A549 (cell line): ENCODE measurements around the gene CYB5B. TPM values are rescaled to one million over a fixed set of nuclear protein-coding genes. Genes with fewer than 3 reads are reported as not detected.

Experiments
- ATAC-seq, 2 experiments: fragments of 200-7000 bp in 1 of 2; fragments of >200 bp in 1 of 2; cut with Nextera tagmentation in 1 of 2; cut with Tn5 transposase in 1 of 2; 3 replicates each; pipeline versions ENCODE4 v1.8.0 to v1.9.1; 2018 to 2020; ENCODE audit warnings: mild to moderate bottlenecking in 1 of 2, moderate library complexity in 1 of 2
- CTCF ChIA-PET: fragments of 300-600 bp; sonication (Branson Sonifier 250); formaldehyde crosslinking; extraction: SDS; loops from one replicate; lab custom pipeline; 2021; ENCODE audit warnings: antibody characterized with exemption, inconsistent platforms; lab: Yijun Ruan, JAX
- POLR2A ChIA-PET: fragments of 350-600 bp; formaldehyde crosslinking; extraction: SDS; loops from one replicate; lab custom pipeline; 2021; ENCODE audit warnings: antibody characterized with exemption, inconsistent platforms; lab: Yijun Ruan, JAX
- DNase-seq, 2 experiments: peaks; one replicate each; pipeline versions ENCODE4 v3.0.0 to v3.0.0-alpha.2; 2011 to 2016; ENCODE audit warnings: low read depth in 1 of 2, low spot score in 1 of 2
- FAIRE-seq: peaks from 2 replicates; lab custom pipeline; 2011; peaks lifted over from hg19 to GRCh38; lab: Jason Lieb, UNC
- H3K27ac ChIP-seq, 2 experiments: fragments of >200 bp; sonication (Bioruptor Twin); formaldehyde crosslinking; 3 replicates each; pipeline ENCODE4 v1.5.1; 2016 to 2017
- H3K4me1 ChIP-seq: fragments of >200 bp; sonication (Bioruptor Twin); formaldehyde crosslinking; 3 replicates; pipeline ENCODE4 v1.6.1; 2016
- H3K4me2 ChIP-seq: fragments of >200 bp; sonication (Bioruptor Twin); formaldehyde crosslinking; 3 replicates; pipeline ENCODE4 v1.6.1; 2016
- H3K4me3 ChIP-seq: fragments of >200 bp; sonication (Bioruptor Twin); formaldehyde crosslinking; 3 replicates; pipeline ENCODE4 v1.5.1; 2016
- H3K9me3 ChIP-seq: fragments of >200 bp; sonication (Bioruptor Twin); formaldehyde crosslinking; 3 replicates; pipeline ENCODE4 v1.6.1; 2016
- ATOH8 ChIP-seq: fragments of 250-450 bp; sonication (Bioruptor Pico); IDR thresholded peaks from 2 replicates; pipeline ENCODE4 v1.5.0; 2020; ENCODE audit warnings: low read depth, mild to moderate bottlenecking, moderate library complexity
- BCL3 ChIP-seq: fragments of >200 bp; sonication (Bioruptor Twin); formaldehyde crosslinking; IDR thresholded peaks from 3 replicates; pipeline ENCODE4 v1.6.1; 2016
- BHLHE40 ChIP-seq: IDR thresholded peaks from 2 replicates; pipeline ENCODE4 v1.6.1; 2012; ENCODE audit warnings: low read depth, low read length, inconsistent platforms
- CEBPB ChIP-seq, 2 experiments: fragments of >200 bp in 1 of 2; sonication (Bioruptor Twin) in 1 of 2; formaldehyde crosslinking in 1 of 2; IDR thresholded peaks; 2 replicates each; pipeline ENCODE4 v1.6.1; 2012 to 2016
- CHD2 ChIP-seq: fragments of 150-350 bp; IDR thresholded peaks from 2 replicates; pipeline ENCODE4 v1.6.1; 2014; ENCODE audit warnings: low read length; ENCODE audit not compliant: partially characterized antibody
- CHD4 ChIP-seq: fragments of 200-600 bp; sonication (generic); IDR thresholded peaks from 2 replicates; pipeline ENCODE4 v1.6.1; 2016; ENCODE audit warnings: antibody characterized with exemption, mild to moderate bottlenecking, borderline replicate concordance
- E2F6 ChIP-seq: IDR thresholded peaks from 2 replicates; pipeline ENCODE4 v1.6.1; 2012; ENCODE audit warnings: low read depth, borderline replicate concordance
- EHMT2 ChIP-seq: fragments of 200-600 bp; sonication (generic); IDR thresholded peaks from 2 replicates; pipeline ENCODE4 v1.6.1; 2016; ENCODE audit warnings: antibody characterized with exemption, low read depth, mild to moderate bottlenecking, moderate library complexity
- FOSB ChIP-seq: fragments of 250-450 bp; sonication (Bioruptor Pico); IDR thresholded peaks from 2 replicates; pipeline ENCODE4 v1.5.0; 2020; ENCODE audit warnings: mild to moderate bottlenecking, moderate library complexity
- FOXS1 ChIP-seq: fragments of 250-450 bp; sonication (Bioruptor Pico); IDR thresholded peaks from 2 replicates; pipeline ENCODE4 v1.5.0; 2020; ENCODE audit warnings: mild to moderate bottlenecking, moderate library complexity
- HDAC2 ChIP-seq: fragments of 200-600 bp; sonication (generic); IDR thresholded peaks from 2 replicates; pipeline ENCODE4 v1.6.1; 2016
- JUN ChIP-seq, 2 experiments: fragments of >200 bp; sonication (Bioruptor Twin); formaldehyde crosslinking; IDR thresholded peaks; 2 replicates in 1 of 2; 3 replicates in 1 of 2; pipeline ENCODE4 v1.6.1; 2016 to 2017
- JUNB ChIP-seq: fragments of >200 bp; sonication (Bioruptor Twin); formaldehyde crosslinking; IDR thresholded peaks from 2 replicates; pipeline ENCODE4 v1.6.1; 2016
- KDM1A ChIP-seq: fragments of 200-600 bp; sonication (generic); IDR thresholded peaks from 2 replicates; pipeline ENCODE4 v1.6.1; 2016; ENCODE audit warnings: low read depth, mild to moderate bottlenecking
- MAX ChIP-seq: IDR thresholded peaks from 2 replicates; pipeline ENCODE4 v1.6.1; 2012
- MAZ ChIP-seq: fragments of 150-350 bp; IDR thresholded peaks from 2 replicates; pipeline ENCODE4 v1.6.1; 2014; ENCODE audit warnings: antibody characterized with exemption, low read depth, low read length, borderline replicate concordance
- NPAS2 ChIP-seq: fragments of 250-450 bp; sonication (Bioruptor Pico); IDR thresholded peaks from 2 replicates; pipeline ENCODE4 v1.8.0; 2022; ENCODE audit warnings: mild to moderate bottlenecking, moderate library complexity, borderline replicate concordance
- NR3C1 ChIP-seq: fragments of >200 bp; sonication (Bioruptor Twin); formaldehyde crosslinking; IDR thresholded peaks from 3 replicates; pipeline ENCODE4 v1.6.1; 2017
- PHF8 ChIP-seq: fragments of 200-600 bp; sonication (generic); IDR thresholded peaks from 2 replicates; pipeline ENCODE4 v1.6.1; 2016; ENCODE audit warnings: low read depth, mild to moderate bottlenecking, antibody characterized with exemption, moderate library complexity, borderline replicate concordance
- POLR2A ChIP-seq: IDR thresholded peaks from 2 replicates; pipeline ENCODE4 v1.6.1; 2012; ENCODE audit warnings: mild to moderate bottlenecking, low read length
- RAD21 ChIP-seq, 2 experiments: fragments of >200 bp in 1 of 2; sonication (Bioruptor Twin) in 1 of 2; formaldehyde crosslinking in 1 of 2; IDR thresholded peaks in 1 of 2; conservative IDR thresholded peaks in 1 of 2; 2 replicates in 1 of 2; 3 replicates in 1 of 2; pipeline ENCODE4 v1.6.1; 2012 to 2018; ENCODE audit warnings: inconsistent platforms in 1 of 2
- RARB ChIP-seq: fragments of 250-450 bp; sonication (Bioruptor Pico); IDR thresholded peaks from 2 replicates; pipeline ENCODE4 v1.8.0; 2021; ENCODE audit warnings: mild to moderate bottlenecking, moderate library complexity
- RCOR1 ChIP-seq: fragments of 150-350 bp; IDR thresholded peaks from 2 replicates; pipeline ENCODE4 v1.6.1; 2014; ENCODE audit warnings: antibody characterized with exemption, low read length, low read depth
- REST ChIP-seq: fragments of 200-600 bp; sonication (generic); IDR thresholded peaks from 2 replicates; pipeline ENCODE4 v1.6.1; 2016; ENCODE audit warnings: antibody characterized with exemption, mild to moderate bottlenecking, moderate library complexity
- RFX5 ChIP-seq: fragments of 450-650 bp; IDR thresholded peaks from 2 replicates; pipeline ENCODE4 v1.7.1; 2014; ENCODE audit warnings: antibody characterized with exemption, mild to moderate bottlenecking, moderate library complexity
- SREBF2 ChIP-seq: fragments of 450-650 bp; IDR thresholded peaks from 2 replicates; pipeline ENCODE4 v1.6.1; 2014; ENCODE audit warnings: mild to moderate bottlenecking, moderate library complexity
- TFCP2L1 ChIP-seq: fragments of 250-450 bp; sonication (Bioruptor Pico); IDR thresholded peaks from 2 replicates; pipeline ENCODE4 v1.5.0; 2021; ENCODE audit warnings: mild to moderate bottlenecking
- TP53 ChIP-seq: fragments of 250-450 bp; sonication (Bioruptor Pico); IDR thresholded peaks from 2 replicates; pipeline ENCODE4 v1.5.0; 2021; ENCODE audit warnings: mild to moderate bottlenecking, moderate library complexity
- USF2 ChIP-seq: fragments of 450-650 bp; IDR thresholded peaks from 2 replicates; pipeline ENCODE4 v1.6.1; 2014; ENCODE audit warnings: antibody characterized with exemption
- ZC3H11A ChIP-seq: fragments of 450-650 bp; IDR thresholded peaks from 2 replicates; pipeline ENCODE4 v1.6.1; 2014; ENCODE audit warnings: antibody characterized with exemption, mild to moderate bottlenecking
- ZSCAN20 ChIP-seq: fragments of 250-450 bp; sonication (Bioruptor Pico); IDR thresholded peaks from 2 replicates; pipeline ENCODE4 v1.8.0; 2022; ENCODE audit warnings: mild to moderate bottlenecking, moderate library complexity
- WGBS: methylation state at CpG from one replicate; pipeline ENCODE4 v1.1.6; 2017; ENCODE audit errors: missing lambda C conversion rate; 5-methylcytosine and 5-hydroxymethylcytosine counted together
- polyA minus RNA-seq: library from RNA; depleted of rRNA, polyadenylated mRNA; stranded (reverse); fragments of >200 nt; gene quantifications from 2 replicates; pipeline ENCODE4 v1.2.3, GENCODE V29; 2011; rRNA and poly(A)+ RNA removed
- polyA plus RNA-seq, 4 experiments: library from polyadenylated mRNA; depleted of rRNA in 3 of 4; stranded (reverse); fragments of >200 nt; fragmentation: RNase III in 1 of 4; extraction: RNeasy Plus Mini Kit Qiagen cat#74134 plus additional on column Dnase treatment in 1 of 4; gene quantifications; 2 replicates in 3 of 4; 3 replicates in 1 of 4; pipeline ENCODE4 v1.2.3, GENCODE V29; 2011 to 2017

CYB5B gene
- polyA plus RNA-seq (2011; rRNA removed) = 477 and 583 TPM in 2 replicates
- polyA plus RNA-seq (2012; cell fraction: cytosol; rRNA removed) = 117 and 201 TPM in 2 replicates
- polyA plus RNA-seq (2012; cell fraction: nucleus; rRNA removed) = 48.0 and 91.3 TPM in 2 replicates
- polyA plus RNA-seq (2017; fragmentation: RNase III; extraction: RNeasy Plus Mini Kit Qiagen cat#74134 plus additional on column Dnase treatment) = 159 to 248 TPM (median 217 TPM) in 3 replicates
- polyA minus RNA-seq = 258 and 323 TPM in 2 replicates

GRCh38 chr16:69424053-69424934 is at the start of gene CYB5B:
CYB5B (plus strand) TSS chr16:69424619; CDS start chr16:69424684, 65 bp downstream.
- 11% methylated on average over 40 of the region's 40 CpGs for WGBS
- peak; percentile 67 for FAIRE-seq
- H3K4me1 ChIP-seq = peaks cover 24% of the 10 kb centered on the region
- TF ChIP-seq HDAC2 = peak; percentile 94
- TF ChIP-seq USF2 = no peak
- TF ChIP-seq TP53 = no peak
- TF ChIP-seq JUNB = no peak
- no peak for TF ChIP-seq TFCP2L1 (CRISPR knock-in tag)
- no peak for TF ChIP-seq RARB (CRISPR knock-in tag)
- peak; percentile 91 for TF ChIP-seq CHD4
- no peak for TF ChIP-seq CEBPB (IDR thresholded peaks at IDR 0.05)
- TF ChIP-seq NR3C1 = no peak
- no peak for TF ChIP-seq RCOR1
- TF ChIP-seq KDM1A = peak; percentile 95
- no peak for TF ChIP-seq REST
- TF ChIP-seq MAX = peak; percentile 47; the same call in 1 of the 2 replicates
- no peak for TF ChIP-seq SREBF2
- no peak for TF ChIP-seq MAZ
- TF ChIP-seq CHD2 = peak; percentile 59
- TF ChIP-seq NPAS2 (CRISPR knock-in tag) = no peak
- 0 out of 3 replicates have a peak, but pooled peaks have one; percentile 63 for TF ChIP-seq BCL3
- TF ChIP-seq RFX5 = 0 out of 2 replicates have a peak, but pooled peaks have one; percentile 27
- peak in 1 of 2 experiments; percentile 33; a peak in 3 of 5 replicates for TF ChIP-seq RAD21 (conservative IDR thresholded peaks at IDR 0.05 in 1 of 2, IDR thresholded peaks at IDR 0.05 in 1 of 2)
- TF ChIP-seq ATOH8 (CRISPR knock-in tag) = no peak
- TF ChIP-seq BHLHE40 = no peak
- TF ChIP-seq ZSCAN20 (CRISPR knock-in tag) = no peak
- TF ChIP-seq POLR2A = peak; percentile 82
- TF ChIP-seq PHF8 = no peak
- TF ChIP-seq JUN (IDR thresholded peaks at IDR 0.05) = peak in 1 of 2 experiments; percentile 91; a peak in 4 of 5 replicates
- peak; percentile 29; the same call in 1 of the 2 replicates for TF ChIP-seq E2F6
- TF ChIP-seq ZC3H11A = no peak
- TF ChIP-seq FOSB (CRISPR knock-in tag) = no peak
- no peak for TF ChIP-seq EHMT2
- TF ChIP-seq FOXS1 (CRISPR knock-in tag) = no peak

More at GRCh38 chr16:69424053-69424934, at the start of gene CYB5B:
- peak within 1 kb of the TSS; percentile 98 for H3K4me2 ChIP-seq
- H3K27ac ChIP-seq = peak within 1 kb of the TSS; percentile 81 to 90
- peak; percentile 98 to 99 for DNase-seq
- peaks cover 8% of the 10 kb centered on the region; the same call in 1 of the 3 replicates for H3K9me3 ChIP-seq
- CTCF ChIA-PET = interaction anchor here (0.9 to 1.2 kb wide), 2 partner anchors 26 to 251 kb away, joined by 3 to 7 read pairs; no protein-coding TSS in a partner anchor
- POLR2A ChIA-PET = interaction anchor here (0.7 to 1.6 kb wide), 3 partner anchors 9 to 28 kb away, joined by 3 to 7 read pairs (median 6); no protein-coding TSS in a partner anchor
- ATAC-seq = peak; percentile 99
- peak within 1 kb of the TSS; percentile 68 for H3K4me3 ChIP-seq
